Measurements from ENCODE around the gene EFCAB9.

GRCh38 chr5:172245703-172246125 is 51.7 kb downstream of the EFCAB9 start:
- TF ChIP-seq CTCF (IDR thresholded peaks at IDR 0.05; ENCODE audit: insufficient read depth, low read length) (no peak), POLR2AphosphoS5 (IDR thresholded peaks at IDR 0.05; ENCODE audit: low read depth) (no peak)

Measured in HL-60 (cell line).